HCT116 (cell line): ENCODE data around the gene SLC2A4.

Experiments used
- EZH2 ChIP-seq: fragments of 200-600 bp; sonication (generic); IDR thresholded peaks from 2 replicates; pipeline ENCODE4 v1.6.1; 2017; ENCODE audit warnings: antibody characterized with exemption, mixed run types
- EZH2phosphoT487 ChIP-seq: fragments of 200-600 bp; IDR thresholded peaks from 2 replicates; pipeline ENCODE4 v1.6.1; 2018; ENCODE audit warnings: antibody characterized with exemption, borderline replicate concordance
- FOSL1 ChIP-seq: IDR thresholded peaks from 2 replicates; pipeline ENCODE4 v1.6.1; 2012; ENCODE audit warnings: low read depth
- JUND ChIP-seq: IDR thresholded peaks from 2 replicates; pipeline ENCODE4 v1.6.1; 2012
- POLR2A ChIP-seq: IDR thresholded peaks from 2 replicates; pipeline ENCODE4 v1.7.0; 2011; ENCODE audit warnings: borderline replicate concordance; ENCODE audit not compliant: insufficient read depth, insufficient read length; ENCODE audit errors: extremely low read depth
- POLR2AphosphoS5 ChIP-seq: IDR thresholded peaks from 2 replicates; pipeline ENCODE4 v1.6.1; 2011; ENCODE audit warnings: mild to moderate bottlenecking, low read depth, low read length, moderate library complexity
- SRF ChIP-seq: IDR thresholded peaks from 2 replicates; pipeline ENCODE4 v1.6.1; 2012; ENCODE audit warnings: low read depth
- YY1 ChIP-seq: IDR thresholded peaks from 2 replicates; pipeline ENCODE4 v1.6.1; 2011; ENCODE audit warnings: low read length, low read depth, moderate library complexity, mild to moderate bottlenecking; ENCODE audit not compliant: insufficient replicate concordance; ENCODE audit errors: extremely low read depth
- TF ChIP-seq, protein P1 (sequence below), 3 experiments: fragments of 200-600 bp in 1 of 3; sonication (generic) in 1 of 3; IDR thresholded peaks in 2 of 3; conservative IDR thresholded peaks in 1 of 3; 2 replicates each; pipeline ENCODE4 v1.5.1; 2012 to 2017; ENCODE audit warnings: low read depth in 2 of 3, low read length in 2 of 3, antibody characterized with exemption in 1 of 3, borderline replicate concordance in 1 of 3, control low read depth in 1 of 3, mild to moderate bottlenecking in 1 of 3, mixed read lengths in 1 of 3, mixed run types in 1 of 3, moderate library complexity in 1 of 3; ENCODE audit not compliant: insufficient read depth in 1 of 3

DNA sequence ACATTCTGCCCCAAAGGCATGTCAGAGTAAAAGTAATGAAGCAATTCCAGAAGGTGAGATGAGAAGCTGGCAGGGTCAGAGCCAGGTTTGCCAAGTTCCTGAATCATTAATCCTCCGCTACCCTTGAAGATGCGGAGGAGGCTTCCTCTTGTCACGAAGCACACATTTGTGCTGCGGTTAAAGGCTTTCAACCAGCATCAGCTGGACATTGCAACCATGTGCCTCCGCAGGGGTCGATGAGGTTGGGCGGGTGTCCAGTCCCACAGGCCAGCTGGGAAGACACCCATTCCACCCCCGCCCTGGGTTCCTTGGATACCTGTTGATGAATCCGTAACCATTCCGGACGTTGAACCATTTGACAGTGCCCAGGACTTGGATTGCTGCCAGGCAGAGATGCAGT lies 11.6 kb downstream of the SLC2A4 start:
- TF ChIP-seq, protein P1, sequence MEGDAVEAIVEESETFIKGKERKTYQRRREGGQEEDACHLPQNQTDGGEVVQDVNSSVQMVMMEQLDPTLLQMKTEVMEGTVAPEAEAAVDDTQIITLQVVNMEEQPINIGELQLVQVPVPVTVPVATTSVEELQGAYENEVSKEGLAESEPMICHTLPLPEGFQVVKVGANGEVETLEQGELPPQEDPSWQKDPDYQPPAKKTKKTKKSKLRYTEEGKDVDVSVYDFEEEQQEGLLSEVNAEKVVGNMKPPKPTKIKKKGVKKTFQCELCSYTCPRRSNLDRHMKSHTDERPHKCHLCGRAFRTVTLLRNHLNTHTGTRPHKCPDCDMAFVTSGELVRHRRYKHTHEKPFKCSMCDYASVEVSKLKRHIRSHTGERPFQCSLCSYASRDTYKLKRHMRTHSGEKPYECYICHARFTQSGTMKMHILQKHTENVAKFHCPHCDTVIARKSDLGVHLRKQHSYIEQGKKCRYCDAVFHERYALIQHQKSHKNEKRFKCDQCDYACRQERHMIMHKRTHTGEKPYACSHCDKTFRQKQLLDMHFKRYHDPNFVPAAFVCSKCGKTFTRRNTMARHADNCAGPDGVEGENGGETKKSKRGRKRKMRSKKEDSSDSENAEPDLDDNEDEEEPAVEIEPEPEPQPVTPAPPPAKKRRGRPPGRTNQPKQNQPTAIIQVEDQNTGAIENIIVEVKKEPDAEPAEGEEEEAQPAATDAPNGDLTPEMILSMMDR (IDR thresholded peaks at IDR 0.05 in 2 of 3, conservative IDR thresholded peaks at IDR 0.05 in 1 of 3; ENCODE audit: borderline replicate concordance in 1 of 3, insufficient read depth in 1 of 3, low read depth in 2 of 3, low read length in 2 of 3) = no peak
- TF ChIP-seq JUND (no peak), POLR2A (no peak), FOSL1 (no peak), EZH2 (no peak), YY1 (no peak), SRF (no peak), EZH2phosphoT487 (no peak), POLR2AphosphoS5 (no peak)
